EL (cell line): Measurements from ENCODE around the gene IKZF3.

ENCODE experiments used
- DNase-seq: peaks from one replicate; pipeline ENCODE4 v3.0.0-alpha.2; 2016

IKZF3 gene

GRCh38 chr17:39814497-39814896, 49.6 kb downstream of the IKZF3 start:
- DNase-seq: no peak

DNA sequence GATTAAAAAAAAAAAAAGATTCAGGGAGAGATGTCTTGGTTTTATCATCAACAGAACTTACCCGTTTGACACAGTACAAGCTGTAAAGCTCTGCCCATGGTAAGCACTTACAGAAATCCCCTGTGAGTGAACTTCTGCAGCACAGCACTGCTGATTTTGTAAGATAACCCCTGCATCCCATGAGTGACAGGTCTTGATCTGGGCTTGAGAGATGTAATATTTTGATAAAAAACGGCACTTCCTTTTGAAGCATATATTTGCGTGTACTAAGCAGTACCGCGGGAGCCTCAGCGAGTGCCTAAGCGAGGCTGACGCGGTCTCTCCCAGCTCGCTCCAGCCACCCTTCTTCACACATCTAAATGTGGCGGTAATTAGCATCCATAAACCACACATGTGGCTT, 50.5 kb downstream of the IKZF3 start:
- no peak for DNase-seq

- DNase-seq: no peak
These were observed 51.6 kb downstream of the IKZF3 start for GRCh38 chr17:39812466-39812865.

DNA sequence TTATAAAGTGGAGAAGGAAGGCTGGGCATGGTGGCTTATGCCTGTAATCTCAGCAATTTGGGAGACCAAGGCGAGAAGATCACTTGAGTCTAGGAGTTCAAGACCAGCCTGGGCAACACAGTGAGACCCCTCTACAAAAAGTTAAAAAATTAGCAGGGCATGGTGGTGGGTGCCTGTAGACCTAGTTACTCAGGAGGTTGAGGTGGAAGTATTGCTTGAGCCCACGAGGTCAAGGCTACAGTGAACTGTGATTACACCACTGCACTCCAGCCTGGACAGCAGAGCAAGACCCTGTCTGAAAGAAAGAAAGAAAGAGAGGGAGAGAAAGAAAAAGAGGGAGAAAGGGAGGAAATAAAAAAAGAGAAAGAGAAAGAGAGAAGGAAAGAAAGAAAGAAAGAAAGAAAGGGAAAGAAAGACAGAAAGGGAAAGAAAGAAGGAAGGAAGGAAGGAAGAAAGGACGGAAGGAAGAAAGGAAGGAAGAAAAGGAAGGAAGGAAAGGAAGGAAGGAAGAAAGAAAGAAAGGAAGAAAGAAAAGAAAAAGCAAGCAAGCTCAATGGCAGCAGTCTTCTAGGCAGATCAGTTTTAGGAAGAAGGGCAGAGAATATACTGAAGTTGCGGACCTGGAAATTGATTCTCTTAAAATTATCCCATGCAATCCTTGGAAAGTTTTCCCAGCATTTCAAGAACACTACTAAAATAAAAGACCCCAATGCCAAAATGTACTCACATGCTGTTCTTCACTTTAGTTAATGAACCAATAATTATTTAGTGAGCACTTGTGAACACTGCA, 53.0 kb downstream of the IKZF3 start:
- no peak for DNase-seq

GRCh38 chr17:39809221-39809620, 54.9 kb downstream of the IKZF3 start:
- no peak for DNase-seq

- no peak for DNase-seq
These were observed 55.6 kb downstream of the IKZF3 start for GRCh38 chr17:39808409-39808997.

DNA sequence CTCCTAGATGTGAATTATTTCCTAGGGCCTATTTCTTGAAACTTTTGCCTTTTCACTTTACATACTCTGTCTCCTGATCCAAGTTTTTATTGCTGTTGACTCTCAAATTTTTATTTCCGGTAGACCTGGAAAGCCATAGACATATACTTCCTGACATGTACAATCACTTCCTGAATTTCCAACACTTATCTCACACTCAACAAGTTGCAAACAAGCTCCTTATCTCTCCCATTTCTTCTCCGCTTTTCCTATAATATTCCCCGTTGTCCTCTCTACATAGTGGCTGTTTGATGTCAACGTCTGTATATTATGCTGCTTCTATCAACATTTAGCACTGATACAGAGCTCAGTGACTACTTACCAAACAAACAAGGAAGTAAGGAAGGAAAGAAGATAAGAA, 59.3 kb downstream of the IKZF3 start:
- DNase-seq: no peak

DNA sequence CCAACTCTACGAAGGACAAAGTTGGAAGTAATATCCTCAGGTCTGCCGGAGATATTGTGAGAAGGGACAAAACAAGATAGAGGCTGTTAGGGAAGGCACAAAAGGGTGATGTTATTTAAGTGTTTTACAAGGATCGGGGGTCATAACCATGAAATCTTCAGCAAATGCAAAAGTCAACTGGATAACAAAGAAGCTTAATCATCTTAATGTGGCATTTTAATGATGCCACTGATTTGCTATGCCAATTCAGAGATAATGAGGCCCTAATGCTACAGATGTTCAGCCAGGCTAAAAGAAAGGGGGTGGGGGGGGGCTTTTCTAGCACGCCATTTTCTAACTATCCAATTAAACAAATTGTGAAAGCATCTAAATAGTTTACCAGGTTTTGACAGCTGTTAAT, 63.1 kb downstream of the IKZF3 start:
- no peak for DNase-seq

- DNase-seq: no peak
These were observed 63.6 kb downstream of the IKZF3 start for GRCh38 chr17:39800540-39800939.

GRCh38 chr17:39799395-39799794, 64.7 kb downstream of the IKZF3 start:
- DNase-seq: no peak

DNA sequence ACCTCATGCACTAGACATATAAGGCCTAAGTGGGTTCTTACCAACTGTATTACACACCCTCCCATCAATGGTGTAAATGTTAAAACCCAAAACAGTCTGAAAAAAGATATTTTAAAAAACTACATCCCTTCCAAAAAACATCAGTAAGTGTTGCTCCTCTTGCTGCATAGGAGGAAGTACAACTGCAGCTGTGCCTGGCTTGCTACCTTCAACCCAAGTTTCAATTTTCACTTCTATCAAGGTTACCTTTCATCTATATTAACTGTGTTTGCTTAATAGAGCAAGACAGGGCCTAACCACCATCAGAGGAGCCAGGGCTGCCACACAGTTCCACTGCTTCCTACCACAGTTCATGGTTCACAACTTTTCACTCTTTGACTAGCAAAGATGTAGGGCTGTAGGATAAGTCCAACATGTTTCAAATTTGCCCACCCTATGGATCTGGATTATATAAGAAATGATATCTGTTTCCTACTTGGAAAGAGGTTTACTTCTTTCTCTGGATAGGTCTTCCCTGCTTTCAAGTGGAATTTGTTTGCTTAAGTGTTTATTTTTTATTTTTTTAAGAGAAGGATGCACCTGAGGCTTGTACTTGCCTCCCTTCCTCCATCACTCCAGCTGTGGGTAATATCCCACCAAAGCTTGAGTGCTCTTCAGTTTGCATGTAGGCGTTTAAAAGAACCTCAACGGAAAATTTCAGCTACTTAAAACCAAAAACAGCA, 69.7 kb downstream of the IKZF3 start:
- no peak for DNase-seq

DNA sequence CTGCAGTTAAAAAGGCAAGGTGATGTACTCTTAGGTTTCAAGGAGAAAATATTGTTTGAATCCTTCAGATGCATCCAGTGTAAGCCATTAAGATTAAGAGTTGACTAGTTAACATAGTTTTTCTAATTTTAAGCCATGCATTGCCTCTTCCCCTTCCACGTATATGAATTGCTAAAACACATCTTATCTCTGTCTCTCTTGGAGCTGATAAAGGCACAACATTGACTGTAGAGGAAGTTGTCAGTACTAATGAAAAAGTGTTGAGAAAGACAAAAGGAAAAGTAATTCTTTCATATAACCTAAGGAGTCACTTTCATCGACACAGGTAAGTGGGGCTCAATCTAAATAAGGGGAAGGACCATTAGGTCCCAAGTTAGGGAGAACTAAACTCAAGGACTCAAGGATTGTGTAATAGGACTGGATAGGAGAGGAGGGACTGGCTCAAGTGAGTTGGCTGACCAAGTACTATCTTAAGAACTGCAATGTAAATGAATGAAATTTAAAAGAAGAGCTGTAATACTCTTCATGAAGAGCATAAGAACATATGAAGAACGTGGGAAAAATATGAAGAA, 70.7 kb downstream of the IKZF3 start:
- DNase-seq: no peak

DNA sequence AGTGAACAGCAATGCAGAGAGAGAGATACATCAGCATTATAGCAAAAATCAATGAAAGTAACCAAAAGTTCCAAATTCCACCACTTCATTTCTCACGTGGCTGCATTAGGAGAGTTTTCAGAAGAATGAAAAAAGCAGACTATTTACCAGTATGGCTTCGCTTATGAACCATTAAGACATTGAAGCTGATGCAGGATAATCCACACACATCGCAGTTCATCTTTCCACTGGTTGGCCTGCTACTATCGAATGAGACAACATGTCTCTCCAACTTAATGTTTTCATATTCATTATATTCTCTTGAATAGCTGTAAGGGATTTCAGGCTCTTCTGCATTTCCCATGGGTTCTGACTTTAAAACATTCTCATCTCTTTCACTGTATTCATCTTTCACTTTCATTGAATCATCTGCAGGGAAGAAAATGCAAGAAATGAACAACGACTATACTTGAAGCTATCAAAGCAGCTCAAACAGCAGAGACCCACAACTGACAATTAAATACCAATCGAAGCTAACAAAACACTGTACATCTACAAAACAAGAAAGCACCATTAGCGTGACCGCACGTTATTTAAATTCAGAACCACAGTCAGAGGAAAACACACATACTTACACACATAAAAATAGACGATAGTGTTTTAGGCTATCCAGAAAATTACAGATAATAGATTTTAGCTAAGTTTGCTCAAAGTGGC, 71.4 kb downstream of the IKZF3 start:
- DNase-seq: no peak

DNA sequence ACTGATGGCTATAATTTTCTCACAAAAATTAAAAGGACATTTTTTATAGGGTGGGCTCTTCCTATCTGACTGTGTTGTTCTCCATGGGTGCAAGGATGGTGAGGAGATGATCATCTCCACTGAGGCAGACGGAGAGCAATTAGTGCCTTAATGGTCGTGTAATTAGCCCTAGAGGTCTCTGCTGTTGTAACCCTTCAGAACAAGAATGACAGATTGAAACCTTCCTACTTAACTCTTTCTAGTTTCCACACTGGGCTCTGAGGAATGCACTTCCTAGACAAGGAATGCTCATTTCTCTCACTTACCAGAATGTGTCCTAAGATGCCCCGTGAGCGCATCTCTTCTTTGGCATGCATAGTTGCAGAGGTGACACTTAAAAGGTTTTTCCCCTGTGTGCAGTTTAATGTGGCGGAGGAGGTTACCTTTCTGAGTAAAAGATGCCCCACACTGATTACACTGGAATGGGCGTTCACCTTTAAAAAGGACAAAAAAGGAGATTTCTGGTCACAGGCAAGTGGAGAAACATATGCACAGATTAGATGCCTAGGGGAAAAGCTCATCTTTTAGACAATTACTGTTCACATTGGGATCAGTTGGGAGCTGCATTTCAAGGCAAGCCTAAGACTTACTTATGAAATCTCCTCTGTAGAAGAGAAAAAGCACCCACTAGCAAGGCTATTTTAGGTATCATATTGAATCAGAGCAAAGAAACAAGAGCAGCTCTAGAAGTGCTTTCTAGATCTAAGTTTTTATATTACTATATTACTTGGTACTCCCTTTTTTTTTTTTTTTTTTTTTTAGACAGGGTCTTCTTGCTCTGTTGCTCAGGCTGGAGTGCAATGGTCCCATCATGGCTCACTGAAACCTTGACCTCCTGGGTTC, 72.8 kb downstream of the IKZF3 start:
- DNase-seq: no peak

DNA sequence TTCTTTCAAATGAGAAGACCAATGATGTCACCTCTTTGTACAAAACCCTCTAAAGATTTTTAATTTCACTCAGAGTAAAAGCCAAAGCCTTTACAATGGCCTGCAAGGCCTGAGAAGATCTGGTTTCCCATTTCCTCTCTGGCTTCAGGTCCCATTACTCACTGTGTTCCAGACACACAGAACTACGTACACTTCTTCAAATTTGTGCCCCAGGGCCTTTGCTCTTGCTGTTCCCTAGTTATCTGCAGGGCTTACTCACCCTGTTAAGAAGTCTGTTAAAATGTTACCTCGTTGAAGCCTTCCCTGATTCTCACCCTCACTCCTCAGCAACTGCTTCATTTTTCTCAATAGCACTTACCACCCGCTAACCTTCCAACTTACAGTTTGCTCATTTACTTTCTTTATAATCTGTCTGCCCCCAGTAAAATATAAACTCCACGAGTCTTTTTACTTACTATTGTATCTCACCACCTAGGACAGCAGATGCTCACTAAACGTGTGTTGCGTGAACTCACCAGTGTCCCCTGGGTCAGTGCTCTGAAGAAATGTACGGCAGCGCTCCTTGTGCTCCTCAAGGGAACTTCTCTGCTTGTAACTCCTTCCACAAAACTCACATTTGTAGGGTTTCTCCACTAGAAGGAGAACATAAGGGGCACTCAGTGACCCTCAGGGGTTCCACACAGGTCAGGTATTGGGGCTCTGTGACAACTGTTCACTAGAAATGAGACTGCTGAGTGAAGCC, 76.2 kb downstream of the IKZF3 start:
- DNase-seq: peak; percentile 6

DNA sequence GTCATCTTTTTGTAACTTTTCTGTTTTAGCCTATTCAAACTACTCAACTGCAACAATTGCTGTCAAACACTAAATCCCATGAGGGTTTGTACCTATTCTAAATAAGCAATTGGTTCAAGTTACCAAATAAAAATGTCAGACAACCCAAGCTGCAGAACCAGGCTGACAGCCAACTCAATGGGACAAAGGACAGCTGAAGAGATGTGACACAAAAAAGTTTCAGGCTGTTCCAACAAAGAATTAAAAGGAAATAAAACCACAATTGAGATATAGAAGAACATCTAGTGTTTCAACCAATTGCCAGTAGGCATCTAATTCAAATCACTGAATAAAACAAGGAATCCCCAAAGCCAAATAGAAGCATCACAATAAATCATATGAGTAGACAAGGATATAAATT, 77.1 kb downstream of the IKZF3 start:
- DNase-seq: no peak

DNA sequence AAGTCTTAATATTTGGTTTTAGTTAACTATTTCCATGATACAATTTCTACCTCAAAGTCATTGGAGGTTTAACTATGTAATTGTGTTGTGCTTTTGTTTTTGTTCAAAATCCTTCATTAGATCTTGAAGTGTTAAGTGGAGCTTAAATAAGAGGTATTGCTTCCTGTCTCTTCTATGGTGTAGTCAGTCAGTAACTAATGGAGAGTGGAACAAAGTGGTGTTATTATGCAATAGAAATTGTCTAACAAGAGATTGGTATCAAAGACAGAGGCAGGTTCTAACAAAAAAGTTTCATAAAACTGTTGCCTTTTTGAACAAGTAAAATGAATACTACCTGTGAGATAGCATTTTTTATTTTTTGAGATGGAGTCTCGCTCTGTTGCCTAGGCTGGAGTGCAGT, 81.1 kb downstream of the IKZF3 start:
- DNase-seq: no peak

DNA sequence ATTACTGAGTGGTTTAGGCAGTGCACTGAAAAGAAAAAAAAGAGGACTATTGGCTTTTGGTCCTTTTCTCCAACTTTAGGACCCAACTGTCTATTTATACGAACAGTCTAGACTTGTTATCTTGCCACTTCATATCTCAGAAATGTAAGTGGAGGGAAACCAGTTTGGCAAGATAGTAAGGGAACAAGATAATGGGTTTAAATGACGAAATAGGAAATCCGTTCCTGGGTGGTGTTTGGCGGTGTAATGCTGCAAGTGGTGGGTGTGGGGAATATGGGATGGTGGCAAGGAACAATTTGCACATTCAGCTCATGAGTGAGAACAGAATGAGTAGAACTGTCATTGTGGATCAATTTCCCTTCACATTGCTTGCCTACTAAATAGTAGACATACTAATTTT, 81.6 kb downstream of the IKZF3 start:
- no peak for DNase-seq

DNA sequence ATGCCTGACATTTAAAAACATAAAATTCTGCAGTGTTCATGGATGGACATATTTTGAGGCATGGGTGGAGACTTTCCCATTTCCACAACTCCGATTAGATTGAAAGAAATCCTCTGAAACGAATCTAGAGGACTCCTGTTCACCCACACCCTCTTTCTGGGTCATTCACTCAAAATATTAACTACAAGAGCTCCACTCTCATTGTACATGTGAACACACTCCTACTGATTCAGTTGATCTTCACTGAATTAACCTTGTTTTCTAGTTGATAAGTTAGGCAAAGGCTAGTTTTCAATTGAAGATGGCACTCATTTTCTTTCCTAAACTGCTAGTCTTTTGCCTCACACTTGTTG, 82.3 kb downstream of the IKZF3 start:
- DNase-seq: no peak

DNA sequence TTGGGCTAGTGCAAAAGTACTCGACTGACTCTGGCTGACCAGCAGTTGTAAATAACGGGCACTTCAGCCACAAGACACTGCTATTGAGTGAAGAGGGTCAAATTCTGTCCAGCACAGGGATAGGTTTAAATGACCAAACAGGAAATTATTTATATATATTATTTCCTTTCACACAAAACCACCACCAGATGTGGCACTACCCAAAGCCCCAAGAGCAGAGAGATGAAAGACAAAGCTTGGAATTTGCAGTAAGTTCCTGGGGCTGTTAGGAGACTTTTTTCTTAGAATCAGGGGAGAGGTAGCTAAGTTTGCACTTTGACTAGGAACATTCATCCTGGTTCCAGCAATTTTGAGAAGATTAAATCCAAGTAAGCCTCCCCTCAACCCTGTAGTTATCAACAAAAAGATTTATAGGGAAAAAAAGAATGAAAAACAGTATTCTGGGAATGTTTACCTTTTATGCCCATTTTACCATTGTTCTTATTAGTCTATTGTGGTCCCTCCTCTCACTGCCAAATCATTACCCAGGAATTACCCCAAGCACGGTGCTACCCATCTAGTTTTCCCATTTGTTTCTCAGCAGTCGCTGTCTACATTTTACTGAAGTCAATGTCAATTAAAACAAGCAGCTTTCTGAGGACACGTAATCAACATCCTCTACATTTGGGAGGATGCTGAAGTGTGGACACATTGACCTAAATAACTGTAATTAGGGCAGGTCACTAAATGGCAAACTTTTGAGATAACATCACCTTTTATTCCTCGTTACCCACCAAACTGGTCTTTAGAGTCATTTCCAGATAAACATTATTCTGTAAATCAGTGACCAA, 82.9 kb downstream of the IKZF3 start:
- DNase-seq: peak; percentile 3
